ENCODE data around the gene PGLYRP1.

PGLYRP1 gene

GRCh38 chr19:46025835-46026234 lies 3.0 kb upstream of the PGLYRP1 start:
- Histone ChIP-seq H3K4me1 (ENCODE audit: control insufficient read depth, insufficient read depth, low read depth, low read length) (peaks cover 5% of the 10 kb centered on the region), H3K4me3 (ENCODE audit: insufficient read depth in 1 of 2, low read depth in 1 of 2, low read length in 2 of 2) (no peak overlapping the region), H2AK5ac (ENCODE audit: low read length, severe bottlenecking) (no peak overlapping the region), H2BK15ac (ENCODE audit: low read depth, poor library complexity, severe bottlenecking) (no peak overlapping the region), H3K36me3 (ENCODE audit: control insufficient read depth in 1 of 2, insufficient read depth in 2 of 2, low read depth in 1 of 2, low read length in 2 of 2) (peaks cover 0 to 13% of the 10 kb centered on the region in 2 experiments), H3K9me3 (ENCODE audit: control insufficient read depth, low read length) (no peaks in the 10 kb centered on the region), H2BK5ac (ENCODE audit: low read depth, low read length, poor library complexity, severe bottlenecking) (no peak overlapping the region), H2AFZ (ENCODE audit: low read depth, low read length) (no peak overlapping the region), H3K27ac (ENCODE audit: low read length, poor library complexity, severe bottlenecking) (no peak overlapping the region), H3K4me2 (ENCODE audit: low read length, poor library complexity, severe bottlenecking) (no peak overlapping the region), H4K91ac (ENCODE audit: low read length) (no peak overlapping the region), H3K4ac (ENCODE audit: low read depth in 1 of 2, low read length in 2 of 2) (no peak overlapping the region), H2BK120ac (ENCODE audit: low read depth, low read length) (no peak overlapping the region), H2BK12ac (ENCODE audit: low read length in 2 of 2) (no peak overlapping the region), H3K18ac (ENCODE audit: low read depth in 1 of 2, low read length in 2 of 2) (no peak overlapping the region), H3K14ac (ENCODE audit: low read length in 2 of 2) (no peak overlapping the region), H3K27me3 (ENCODE audit: control insufficient read depth in 1 of 2, insufficient read depth in 1 of 2, low read length in 2 of 2) (peaks cover 0 to 34% of the 10 kb centered on the region in 2 experiments), H3K23ac (ENCODE audit: low read length in 2 of 2) (no peak overlapping the region), H3K79me1 (replicated peaks; ENCODE audit: low read length, poor library complexity, severe bottlenecking) (no peaks in the 10 kb centered on the region), H3K9ac (ENCODE audit: low read length) (no peak overlapping the region), H4K8ac (ENCODE audit: low read length) (no peak overlapping the region)
- 92% methylated on average over 1 of the region's 3 CpGs for WGBS
- no peak for DNase-seq

- Histone ChIP-seq H2AFZ (ENCODE audit: low read depth, low read length) (no peak overlapping the region), H3K27me3 (ENCODE audit: control insufficient read depth in 1 of 2, insufficient read depth in 1 of 2, low read length in 2 of 2) (peaks cover 0 to 34% of the 10 kb centered on the region in 2 experiments), H3K4me1 (ENCODE audit: control insufficient read depth, insufficient read depth, low read depth, low read length) (peaks cover 4% of the 10 kb centered on the region), H3K36me3 (ENCODE audit: control insufficient read depth in 1 of 2, insufficient read depth in 2 of 2, low read depth in 1 of 2, low read length in 2 of 2) (peaks cover 0 to 28% of the 10 kb centered on the region in 2 experiments), H3K4me3 (ENCODE audit: insufficient read depth in 1 of 2, low read depth in 1 of 2, low read length in 2 of 2) (no peak overlapping the region), H2BK15ac (ENCODE audit: low read depth, poor library complexity, severe bottlenecking) (no peak overlapping the region), H3K23ac (ENCODE audit: low read length in 2 of 2) (no peak overlapping the region), H3K9me3 (ENCODE audit: control insufficient read depth, low read length) (no peaks in the 10 kb centered on the region), H3K27ac (ENCODE audit: low read length, poor library complexity, severe bottlenecking) (no peak overlapping the region), H3K79me1 (replicated peaks; ENCODE audit: low read length, poor library complexity, severe bottlenecking) (no peaks in the 10 kb centered on the region), H3K9ac (ENCODE audit: low read length) (no peak overlapping the region), H4K91ac (ENCODE audit: low read length) (no peak overlapping the region), H2AK5ac (ENCODE audit: low read length, severe bottlenecking) (no peak overlapping the region), H2BK12ac (ENCODE audit: low read length in 2 of 2) (no peak overlapping the region), H3K4me2 (ENCODE audit: low read length, poor library complexity, severe bottlenecking) (no peak overlapping the region), H3K4ac (ENCODE audit: low read depth in 1 of 2, low read length in 2 of 2) (no peak overlapping the region), H4K8ac (ENCODE audit: low read length) (no peak overlapping the region), H2BK120ac (ENCODE audit: low read depth, low read length) (no peak overlapping the region), H2BK5ac (ENCODE audit: low read depth, low read length, poor library complexity, severe bottlenecking) (no peak overlapping the region), H3K18ac (ENCODE audit: low read depth in 1 of 2, low read length in 2 of 2) (no peak overlapping the region), H3K14ac (ENCODE audit: low read length in 2 of 2) (no peak overlapping the region)
- no peak for DNase-seq
- 91% methylated on average over 11 of the region's 11 CpGs for WGBS
These were observed 492 bp upstream of the PGLYRP1 start for GRCh38 chr19:46023311-46023779.

GRCh38 chr19:46022061-46022430 lies 807 bp downstream of the PGLYRP1 start:
- Histone ChIP-seq H3K9me3 (ENCODE audit: control insufficient read depth, low read length) (no peaks in the 10 kb centered on the region), H2BK15ac (ENCODE audit: low read depth, poor library complexity, severe bottlenecking) (no peak overlapping the region), H3K79me1 (replicated peaks; ENCODE audit: low read length, poor library complexity, severe bottlenecking) (peaks cover 4% of the 10 kb centered on the region), H4K8ac (ENCODE audit: low read length) (no peak overlapping the region), H3K18ac (ENCODE audit: low read depth in 1 of 2, low read length in 2 of 2) (no peak overlapping the region), H3K4ac (ENCODE audit: low read depth in 1 of 2, low read length in 2 of 2) (no peak overlapping the region), H3K4me2 (ENCODE audit: low read length, poor library complexity, severe bottlenecking) (no peak overlapping the region), H3K9ac (ENCODE audit: low read length) (no peak overlapping the region), H3K23ac (ENCODE audit: low read length in 2 of 2) (no peak overlapping the region), H3K4me1 (ENCODE audit: control insufficient read depth, insufficient read depth, low read depth, low read length) (peaks cover 6% of the 10 kb centered on the region), H3K4me3 (ENCODE audit: insufficient read depth in 1 of 2, low read depth in 1 of 2, low read length in 2 of 2) (no peak overlapping the region), H3K14ac (ENCODE audit: low read length in 2 of 2) (no peak overlapping the region), H2AK5ac (ENCODE audit: low read length, severe bottlenecking) (no peak overlapping the region), H3K27ac (ENCODE audit: low read length, poor library complexity, severe bottlenecking) (no peak overlapping the region), H4K91ac (ENCODE audit: low read length) (no peak overlapping the region), H2BK5ac (ENCODE audit: low read depth, low read length, poor library complexity, severe bottlenecking) (no peak overlapping the region), H2BK120ac (ENCODE audit: low read depth, low read length) (no peak overlapping the region), H3K27me3 (ENCODE audit: control insufficient read depth in 1 of 2, insufficient read depth in 1 of 2, low read length in 2 of 2) (peaks cover 0 to 34% of the 10 kb centered on the region in 2 experiments), H2BK12ac (ENCODE audit: low read length in 2 of 2) (no peak overlapping the region), H3K36me3 (ENCODE audit: control insufficient read depth in 1 of 2, insufficient read depth in 2 of 2, low read depth in 1 of 2, low read length in 2 of 2) (peaks cover 4 to 33% of the 10 kb centered on the region in 2 experiments), H2AFZ (ENCODE audit: low read depth, low read length) (no peak overlapping the region)
- DNase-seq = no peak
- WGBS = 87% methylated on average over 12 of the region's 12 CpGs

- H3K9me3 ChIP-seq (ENCODE audit: control insufficient read depth, low read length) = no peaks in the 10 kb centered on the region
- no peak overlapping the region for H3K9ac ChIP-seq (ENCODE audit: low read length)
- H3K4me1 ChIP-seq (ENCODE audit: control insufficient read depth, insufficient read depth, low read depth, low read length) = peaks cover 7% of the 10 kb centered on the region
- no peak overlapping the region for H3K14ac ChIP-seq (ENCODE audit: low read length in 2 of 2)
- no peak overlapping the region for H3K4ac ChIP-seq (ENCODE audit: low read depth in 1 of 2, low read length in 2 of 2)
- DNase-seq = no peak
- no peak overlapping the region for H3K18ac ChIP-seq (ENCODE audit: low read depth in 1 of 2, low read length in 2 of 2)
- H2AK5ac ChIP-seq (ENCODE audit: low read length, severe bottlenecking) = no peak overlapping the region
- no peak overlapping the region for H4K8ac ChIP-seq (ENCODE audit: low read length)
- no peak overlapping the region for H2BK12ac ChIP-seq (ENCODE audit: low read length in 2 of 2)
- H2AFZ ChIP-seq (ENCODE audit: low read depth, low read length) = no peak overlapping the region
- H2BK5ac ChIP-seq (ENCODE audit: low read depth, low read length, poor library complexity, severe bottlenecking) = no peak overlapping the region
- H4K91ac ChIP-seq (ENCODE audit: low read length) = no peak overlapping the region
- H2BK120ac ChIP-seq (ENCODE audit: low read depth, low read length) = no peak overlapping the region
- H2BK15ac ChIP-seq (ENCODE audit: low read depth, poor library complexity, severe bottlenecking) = no peak overlapping the region
- no peak overlapping the region for H3K27ac ChIP-seq (ENCODE audit: low read length, poor library complexity, severe bottlenecking)
- WGBS = 64% methylated on average over 11 of the region's 11 CpGs
- peaks cover 4% of the 10 kb centered on the region for H3K79me1 ChIP-seq (replicated peaks; ENCODE audit: low read length, poor library complexity, severe bottlenecking)
- no peak overlapping the region for H3K4me2 ChIP-seq (ENCODE audit: low read length, poor library complexity, severe bottlenecking)
- peaks cover 0 to 34% of the 10 kb centered on the region in 2 experiments for H3K27me3 ChIP-seq (ENCODE audit: control insufficient read depth in 1 of 2, insufficient read depth in 1 of 2, low read length in 2 of 2)
- no peak overlapping the region for H3K23ac ChIP-seq (ENCODE audit: low read length in 2 of 2)
- H3K36me3 ChIP-seq (ENCODE audit: control insufficient read depth in 1 of 2, insufficient read depth in 2 of 2, low read depth in 1 of 2, low read length in 2 of 2) = peaks cover 4 to 33% of the 10 kb centered on the region in 2 experiments
- H3K4me3 ChIP-seq (ENCODE audit: insufficient read depth in 1 of 2, low read depth in 1 of 2, low read length in 2 of 2) = no peak overlapping the region
These were observed 1.3 kb downstream of the PGLYRP1 start for GRCh38 chr19:46021531-46022041.
